GM23338 (cell line): ENCODE results near the gene FBXO24. TPM values are rescaled to one million over a fixed set of nuclear protein-coding genes. Genes with fewer than 3 reads are reported as not detected.

Experiments used
- ATAC-seq: fragments of 200-7000 bp; cut with Tn5 transposase; 3 replicates; pipeline ENCODE4 v1.9.1; 2020
- DNase-seq: peaks from one replicate; pipeline ENCODE4 v3.0.0-alpha.2; 2015; ENCODE audit warnings: low spot score
- H2AFZ ChIP-seq: fragments of 200-600 bp; sonication (generic); 2 replicates; pipeline ENCODE4 v1.8.0; 2016; ENCODE audit warnings: antibody characterized with exemption, mild to moderate bottlenecking, moderate library complexity
- H3F3A ChIP-seq: fragments of 200-600 bp; sonication (generic); replicated peaks from 2 replicates; pipeline ENCODE4 v1.8.0; 2017; ENCODE audit warnings: antibody characterized with exemption, mixed run types, low read depth
- H3K27ac ChIP-seq: fragments of 200-600 bp; sonication (generic); 2 replicates; pipeline ENCODE4 v1.6.1; 2016; ENCODE audit warnings: low read depth
- H3K27me3 ChIP-seq: fragments of 200-600 bp; sonication (generic); 2 replicates; pipeline ENCODE4 v1.8.0; 2016; ENCODE audit warnings: mild to moderate bottlenecking, mixed run types, moderate library complexity; ENCODE audit not compliant: insufficient read depth
- H3K36me3 ChIP-seq: fragments of 200-600 bp; sonication (generic); 2 replicates; pipeline ENCODE4 v1.8.0; 2016; ENCODE audit warnings: mild to moderate bottlenecking; ENCODE audit not compliant: insufficient read depth
- H3K4me1 ChIP-seq: fragments of 200-600 bp; sonication (generic); 2 replicates; pipeline ENCODE4 v1.8.0; 2016; ENCODE audit warnings: mild to moderate bottlenecking, moderate library complexity; ENCODE audit not compliant: insufficient read depth
- H3K4me2 ChIP-seq: fragments of 200-600 bp; sonication (generic); 2 replicates; pipeline ENCODE4 v1.7.1; 2017; ENCODE audit warnings: mixed run types
- H3K4me3 ChIP-seq: fragments of 200-600 bp; sonication (generic); 2 replicates; pipeline ENCODE4 v1.6.1; 2016; ENCODE audit warnings: mixed run types
- H3K79me2 ChIP-seq: fragments of 200-600 bp; sonication (generic); replicated peaks from 2 replicates; pipeline ENCODE4 v1.8.0; 2017; ENCODE audit warnings: mild to moderate bottlenecking; ENCODE audit not compliant: insufficient read depth
- H3K9me2 ChIP-seq: fragments of 200-600 bp; sonication (generic); 2 replicates; pipeline ENCODE4 v1.8.0; 2017; ENCODE audit not compliant: insufficient read depth
- H4K20me1 ChIP-seq: fragments of 200-600 bp; sonication (generic); replicated peaks from 2 replicates; pipeline ENCODE4 v1.8.0; 2017; ENCODE audit warnings: mild to moderate bottlenecking; ENCODE audit not compliant: insufficient read depth
- H3K27ac Mint-ChIP-seq: 2 replicates; pipeline ENCODE4 v1.8.0; 2020; ENCODE audit warnings: inconsistent platforms, mild to moderate bottlenecking, moderate library complexity, mixed read lengths
- H3K27me3 Mint-ChIP-seq: 3 replicates; pipeline ENCODE4 v1.8.0; 2022; ENCODE audit warnings: low read depth, mild to moderate bottlenecking, moderate library complexity, mixed read lengths, inconsistent platforms; ENCODE audit not compliant: insufficient read depth, poor library complexity
- H3K36me3 Mint-ChIP-seq: 3 replicates; pipeline ENCODE4 v1.8.0; 2021; ENCODE audit warnings: low read depth, mild to moderate bottlenecking, inconsistent platforms, moderate library complexity, mixed read lengths
- H3K4me1 Mint-ChIP-seq: 3 replicates; pipeline ENCODE4 v1.8.0; 2020; ENCODE audit warnings: mild to moderate bottlenecking, inconsistent platforms, mixed read lengths
- H3K4me3 Mint-ChIP-seq: 3 replicates; pipeline ENCODE4 v1.8.0; 2021; ENCODE audit warnings: moderate library complexity, mild to moderate bottlenecking, inconsistent platforms, mixed read lengths
- H3K9me3 Mint-ChIP-seq: 3 replicates; pipeline ENCODE4 v1.8.0; 2020; ENCODE audit warnings: moderate library complexity, mild to moderate bottlenecking, inconsistent platforms, mixed read lengths
- CREB1 ChIP-seq: fragments of 250-450 bp; sonication (Bioruptor Pico); IDR thresholded peaks from 2 replicates; pipeline ENCODE4 v1.5.0; 2020; ENCODE audit warnings: low read depth, mild to moderate bottlenecking, moderate library complexity
- CTCF ChIP-seq, 2 experiments: fragments of 200-600 bp in 1 of 2; sonication (generic) in 1 of 2; conservative IDR thresholded peaks; 2 replicates each; pipeline versions ENCODE4 v1.5.1 to v1.6.1; 2016 to 2017; ENCODE audit warnings: antibody characterized with exemption in 2 of 2, low read depth in 2 of 2, mild to moderate bottlenecking in 2 of 2, moderate library complexity in 1 of 2
- ETS1 ChIP-seq: IDR thresholded peaks from 2 replicates; pipeline ENCODE4 v1.6.1; 2016; ENCODE audit warnings: antibody characterized with exemption
- EZH2 ChIP-seq: fragments of 200-600 bp; sonication (generic); IDR thresholded peaks from one replicate; pipeline ENCODE4 v1.8.0; 2017; ENCODE audit warnings: antibody characterized with exemption, mild to moderate bottlenecking, low read depth; ENCODE audit not compliant: unreplicated experiment
- EZH2phosphoT487 ChIP-seq: fragments of 200-600 bp; sonication (generic); IDR thresholded peaks from one replicate; pipeline ENCODE4 v1.8.1; 2018; ENCODE audit warnings: antibody characterized with exemption; ENCODE audit not compliant: unreplicated experiment
- JUNB ChIP-seq: IDR thresholded peaks from one replicate; pipeline ENCODE4 v1.6.1; 2016; ENCODE audit warnings: antibody characterized with exemption; ENCODE audit not compliant: unreplicated experiment
- NANOG ChIP-seq: IDR thresholded peaks from 2 replicates; pipeline ENCODE4 v1.6.1; 2016; ENCODE audit warnings: antibody characterized with exemption, borderline replicate concordance
- POLR2AphosphoS5 ChIP-seq: IDR thresholded peaks from 2 replicates; pipeline ENCODE4 v1.6.1; 2016; ENCODE audit warnings: antibody characterized with exemption, low read depth
- REST ChIP-seq: IDR thresholded peaks from one replicate; pipeline ENCODE4 v1.6.1; 2018; ENCODE audit warnings: antibody characterized with exemption; ENCODE audit not compliant: unreplicated experiment
- STAT1 ChIP-seq: IDR thresholded peaks from one replicate; pipeline ENCODE4 v1.6.1; 2016; ENCODE audit warnings: antibody characterized with exemption; ENCODE audit not compliant: unreplicated experiment
- ZNF114 ChIP-seq: fragments of 250-450 bp; sonication (Bioruptor Pico); IDR thresholded peaks from 2 replicates; pipeline ENCODE4 v1.5.0; 2020; ENCODE audit warnings: mild to moderate bottlenecking, moderate library complexity
- ZNF331 ChIP-seq: fragments of 250-450 bp; sonication (Bioruptor Pico); IDR thresholded peaks from 2 replicates; pipeline ENCODE4 v1.5.0; 2020; ENCODE audit warnings: low read depth, mild to moderate bottlenecking, moderate library complexity
- ZNF462 ChIP-seq: fragments of 250-450 bp; sonication (Bioruptor Pico); IDR thresholded peaks from 2 replicates; pipeline ENCODE4 v1.5.0; 2020; ENCODE audit warnings: mild to moderate bottlenecking, moderate library complexity
- polyA plus RNA-seq: library from polyadenylated mRNA; unstranded; fragments of >200 nt; fragmentation: Nextera tagmentation; extraction: Ambion mirVana; gene quantifications from 2 replicates; pipeline ENCODE4 v1.2.1, GENCODE V29; 2016
- total RNA-seq: library from RNA; depleted of rRNA; stranded (reverse); fragments of >200 nt; shearing (Covaris generic); gene quantifications from 2 replicates; pipeline ENCODE4 v1.2.3, GENCODE V29; 2014

Gene FBXO24
- total and polyA plus RNA-seq, 2 experiments from 2014 or later = 2.1 to 2.4 TPM

GRCh38 chr7:100578246-100579183 lies 7.6 kb upstream of the FBXO24 start:
- Mint-ChIP-seq H3K27me3 (peaks cover 11% of the 10 kb centered on the region), H3K4me3 (no peak overlapping the region; the same call in 2 of the 3 replicates)
- no peaks in the 10 kb centered on the region for H3K27me3 ChIP-seq

More at GRCh38 chr7:100578246-100579183, 7.6 kb upstream of the FBXO24 start:
- Histone ChIP-seq H3K9me2 (no peaks in the 10 kb centered on the region), H3K36me3 (peaks cover 9% of the 10 kb centered on the region; the same call in 1 of the 2 replicates), H3K4me2 (no peak overlapping the region), H2AFZ (no peak overlapping the region), H3K4me3 (no peak overlapping the region), H3K4me1 (peaks cover 3% of the 10 kb centered on the region; the same call in 1 of the 2 replicates), H3K27ac (no peak overlapping the region), H3F3A (peaks cover 8% of the 10 kb centered on the region), H4K20me1 (peaks cover 7% of the 10 kb centered on the region; the same call in 1 of the 2 replicates), H3K79me2 (peaks cover 9% of the 10 kb centered on the region; the same call in 1 of the 2 replicates)
- DNase-seq (no peak), ATAC-seq (no peak)
- Mint-ChIP-seq H3K36me3 (peaks cover 12% of the 10 kb centered on the region), H3K9me3 (no peaks in the 10 kb centered on the region), H3K4me1 (peaks cover 13% of the 10 kb centered on the region), H3K27ac (0 out of 2 replicates have a peak overlapping the region, but pooled peaks have one; percentile 5)
- TF ChIP-seq ZNF462 (no peak), CREB1 (no peak), STAT1 (no peak), POLR2AphosphoS5 (no peak), JUNB (no peak), ZNF114 (CRISPR knock-in tag) (no peak), NANOG (no peak), ETS1 (no peak), REST (no peak), CTCF (conservative IDR thresholded peaks at IDR 0.05; ENCODE audit: low read depth in 2 of 2) (no peak), ZNF331 (no peak), EZH2phosphoT487 (no peak), EZH2 (no peak)
